CD14-positive monocyte (primary cell): Measurements from ENCODE around the gene FOXP4. TPM values are rescaled to one million over a fixed set of nuclear protein-coding genes. Genes with fewer than 3 reads are reported as not detected.

Experiments used
- DNase-seq, 3 donors: peaks; one replicate each; pipeline ENCODE4 v3.0.0-alpha.2; 2011 to 2022
- H2AFZ ChIP-seq: 2 replicates; pipeline ENCODE4 v1.6.0; 2012; ENCODE audit warnings: mild to moderate bottlenecking, low read depth, low read length, inconsistent platforms; ENCODE audit not compliant: insufficient read depth, poor library complexity, severe bottlenecking
- H3K27ac ChIP-seq, 2 donors: 1 replicate in 1 of 2; 2 replicates in 1 of 2; pipeline ENCODE4 v1.5.1; 2012 to 2013; ENCODE audit warnings: low read length in 2 of 2, control low read depth in 1 of 2, inconsistent platforms in 1 of 2, low read depth in 1 of 2, mild to moderate bottlenecking in 1 of 2
- H3K27me3 ChIP-seq, 2 donors: one replicate each; pipeline versions ENCODE4 v1.6.0 to v1.6.1; 2011 to 2013; ENCODE audit warnings: low read length in 2 of 2; ENCODE audit not compliant: control insufficient read depth in 2 of 2, insufficient read depth in 2 of 2
- H3K36me3 ChIP-seq, 2 donors: replicated peaks in 1 of 2; 1 replicate in 1 of 2; 2 replicates in 1 of 2; pipeline versions ENCODE4 v1.5.1 to v1.6.1; 2012 to 2013; ENCODE audit warnings: low read length in 2 of 2, control low read depth in 1 of 2, inconsistent platforms in 1 of 2, mild to moderate bottlenecking in 1 of 2; ENCODE audit not compliant: insufficient read depth in 2 of 2, control insufficient read depth in 1 of 2
- H3K4me1 ChIP-seq, 2 donors: 1 replicate in 1 of 2; 2 replicates in 1 of 2; pipeline versions ENCODE4 v1.5.1 to v1.6.1; 2012 to 2013; ENCODE audit warnings: low read length in 2 of 2, control low read depth in 1 of 2, inconsistent platforms in 1 of 2, mild to moderate bottlenecking in 1 of 2, moderate library complexity in 1 of 2; ENCODE audit not compliant: insufficient read depth in 2 of 2, control insufficient read depth in 1 of 2
- H3K4me2 ChIP-seq: replicated peaks from 2 replicates; pipeline ENCODE3; 2012; ENCODE audit warnings: low read length, moderate library complexity, mild to moderate bottlenecking; ENCODE audit not compliant: poor library complexity, severe bottlenecking; ENCODE audit errors: extremely low read depth
- H3K4me3 ChIP-seq, 3 experiments: fragments of 200-600 bp in 1 of 3; sonication (generic) in 1 of 3; replicated peaks in 1 of 3; 1 replicate in 2 of 3; 2 replicates in 1 of 3; pipeline ENCODE4 v1.5.1; 2011 to 2013; ENCODE audit warnings: low read length in 3 of 3, mild to moderate bottlenecking in 3 of 3, control low read depth in 2 of 3, low read depth in 2 of 3, inconsistent platforms in 1 of 3, moderate library complexity in 1 of 3
- H3K79me2 ChIP-seq: 2 replicates; pipeline ENCODE4 v1.6.0; 2012; ENCODE audit warnings: mild to moderate bottlenecking, control low read depth, inconsistent platforms, low read length, moderate library complexity; ENCODE audit not compliant: insufficient read depth
- H3K9ac ChIP-seq: 2 replicates; pipeline ENCODE4 v1.6.0; 2017; ENCODE audit warnings: low read length, mild to moderate bottlenecking; ENCODE audit not compliant: insufficient read depth, poor library complexity, severe bottlenecking
- H3K9me3 ChIP-seq, 2 donors: replicated peaks in 1 of 2; 1 replicate in 1 of 2; 2 replicates in 1 of 2; pipeline versions ENCODE4 v1.5.1 to v1.6.1; 2012 to 2013; ENCODE audit warnings: low read length in 2 of 2, control low read depth in 1 of 2; ENCODE audit not compliant: control insufficient read depth in 1 of 2, insufficient read depth in 1 of 2
- H4K20me1 ChIP-seq: 2 replicates; pipeline ENCODE4 v1.6.0; 2012; ENCODE audit warnings: mild to moderate bottlenecking, low read length, control low read depth, moderate library complexity; ENCODE audit not compliant: insufficient read depth
- H3K27ac Mint-ChIP-seq, 7 donors: one replicate each; pipeline ENCODE4 v1.8.0; 2020; ENCODE audit warnings: mild to moderate bottlenecking in 7 of 7, mixed read lengths in 7 of 7, moderate library complexity in 6 of 7, inconsistent platforms in 2 of 7
- H3K27me3 Mint-ChIP-seq, 3 donors: one replicate each; pipeline ENCODE4 v1.8.0; 2021 to 2022; ENCODE audit warnings: low read depth in 3 of 3, mild to moderate bottlenecking in 3 of 3, mixed read lengths in 3 of 3, moderate library complexity in 3 of 3, inconsistent platforms in 1 of 3
- H3K36me3 Mint-ChIP-seq, 2 donors: one replicate each; pipeline ENCODE4 v1.8.0; 2020; ENCODE audit warnings: mixed read lengths in 2 of 2, inconsistent platforms in 1 of 2, mild to moderate bottlenecking in 1 of 2
- H3K4me1 Mint-ChIP-seq: one replicate; pipeline ENCODE4 v1.8.0; 2020; ENCODE audit warnings: mild to moderate bottlenecking, mixed read lengths
- H3K4me3 Mint-ChIP-seq, 2 donors: one replicate each; pipeline ENCODE4 v1.8.0; 2020; ENCODE audit warnings: mild to moderate bottlenecking in 2 of 2, mixed read lengths in 2 of 2, moderate library complexity in 1 of 2
- H3K9me3 Mint-ChIP-seq, 7 donors: one replicate each; pipeline ENCODE4 v1.8.0; 2020 to 2022; ENCODE audit warnings: mixed read lengths in 7 of 7, mild to moderate bottlenecking in 6 of 7, moderate library complexity in 6 of 7, inconsistent platforms in 2 of 7
- WGBS: methylation state at CpG from one replicate; pipeline ENCODE4 v1.1.5; 2013; ENCODE audit warnings: missing lambda C conversion rate; ENCODE audit not compliant: insufficient coverage; 5-methylcytosine and 5-hydroxymethylcytosine counted together
- intact Hi-C, 2 donors: fragments of 100-400 bp; cut with micrococcal nuclease; formaldehyde crosslinking; loops; one replicate each; pipeline versions ENCODE4 v1.15.0 to v1.15.1; 2023
- polyA plus RNA-seq, 3 donors: library from polyadenylated mRNA; depleted of rRNA in 1 of 3; unstranded in 2 of 3; stranded (reverse) in 1 of 3; fragments of 300-500 nt in 2 of 3; fragments of >200 nt in 1 of 3; fragmentation: Illumina TruSeq in 2 of 3; gene quantifications; 1 replicate in 2 of 3; 2 replicates in 1 of 3; pipeline ENCODE4 v1.2.3, GENCODE V29; 2012 to 2021
- TF ChIP-seq, protein P1 (sequence below): fragments of 200-600 bp; IDR thresholded peaks from one replicate; pipeline ENCODE4 v1.8.0; 2022; ENCODE audit warnings: antibody characterized with exemption, mild to moderate bottlenecking

The FOXP4 gene
- polyA plus RNA-seq, 3 donors: 0.62 to 7.6 (median 0.65) TPM

DNA sequence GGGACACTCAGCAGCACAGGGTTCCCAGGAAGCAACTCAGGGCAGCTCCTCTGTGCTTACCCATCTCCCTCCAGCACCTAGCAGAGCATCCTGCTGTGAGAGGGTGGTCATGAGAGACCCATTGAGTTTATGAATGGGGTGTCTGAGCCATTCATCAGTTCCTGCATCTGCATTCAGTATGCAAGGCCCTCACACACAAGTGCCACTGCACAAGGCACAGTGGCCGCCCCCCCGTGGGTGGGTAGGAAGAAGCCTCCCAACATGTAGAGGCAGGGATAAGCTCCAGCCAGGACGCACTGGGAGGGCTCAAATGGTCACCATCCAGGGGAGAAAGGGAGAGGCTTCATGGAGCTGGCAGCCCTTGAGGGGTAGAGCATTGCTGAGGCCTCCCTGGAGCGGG lies 43.0 kb downstream of the FOXP4 start:
- Mint-ChIP-seq H3K27me3 (no peaks in the 10 kb centered on the region), H3K27ac (no peak overlapping the region), H3K4me1 (no peaks in the 10 kb centered on the region), H3K36me3 (peaks cover 46 to 56% of the 10 kb centered on the region in 2 donors), H3K9me3 (no peaks in the 10 kb centered on the region), H3K4me3 (no peak overlapping the region)
- H3K79me2 ChIP-seq: no peaks in the 10 kb centered on the region
- 100% methylated on average over 2 of the region's 4 CpGs for WGBS
- no peak overlapping the region for H3K4me2 ChIP-seq
- H3K4me1 ChIP-seq: no peaks in the 10 kb centered on the region
- H3K27ac ChIP-seq: no peak overlapping the region
- H3K9me3 ChIP-seq: no peaks in the 10 kb centered on the region
- intact Hi-C loops: no loop called here
- no peak for DNase-seq
- H3K36me3 ChIP-seq: peaks cover 28 to 52% of the 10 kb centered on the region in 2 donors
- H4K20me1 ChIP-seq: peaks cover 5% of the 10 kb centered on the region
- no peak overlapping the region for H3K4me3 ChIP-seq
- no peak overlapping the region for H2AFZ ChIP-seq
- no peaks in the 10 kb centered on the region for H3K27me3 ChIP-seq
- TF ChIP-seq, protein P1, sequence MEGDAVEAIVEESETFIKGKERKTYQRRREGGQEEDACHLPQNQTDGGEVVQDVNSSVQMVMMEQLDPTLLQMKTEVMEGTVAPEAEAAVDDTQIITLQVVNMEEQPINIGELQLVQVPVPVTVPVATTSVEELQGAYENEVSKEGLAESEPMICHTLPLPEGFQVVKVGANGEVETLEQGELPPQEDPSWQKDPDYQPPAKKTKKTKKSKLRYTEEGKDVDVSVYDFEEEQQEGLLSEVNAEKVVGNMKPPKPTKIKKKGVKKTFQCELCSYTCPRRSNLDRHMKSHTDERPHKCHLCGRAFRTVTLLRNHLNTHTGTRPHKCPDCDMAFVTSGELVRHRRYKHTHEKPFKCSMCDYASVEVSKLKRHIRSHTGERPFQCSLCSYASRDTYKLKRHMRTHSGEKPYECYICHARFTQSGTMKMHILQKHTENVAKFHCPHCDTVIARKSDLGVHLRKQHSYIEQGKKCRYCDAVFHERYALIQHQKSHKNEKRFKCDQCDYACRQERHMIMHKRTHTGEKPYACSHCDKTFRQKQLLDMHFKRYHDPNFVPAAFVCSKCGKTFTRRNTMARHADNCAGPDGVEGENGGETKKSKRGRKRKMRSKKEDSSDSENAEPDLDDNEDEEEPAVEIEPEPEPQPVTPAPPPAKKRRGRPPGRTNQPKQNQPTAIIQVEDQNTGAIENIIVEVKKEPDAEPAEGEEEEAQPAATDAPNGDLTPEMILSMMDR: no peak
- H3K9ac ChIP-seq: no peak overlapping the region

DNA sequence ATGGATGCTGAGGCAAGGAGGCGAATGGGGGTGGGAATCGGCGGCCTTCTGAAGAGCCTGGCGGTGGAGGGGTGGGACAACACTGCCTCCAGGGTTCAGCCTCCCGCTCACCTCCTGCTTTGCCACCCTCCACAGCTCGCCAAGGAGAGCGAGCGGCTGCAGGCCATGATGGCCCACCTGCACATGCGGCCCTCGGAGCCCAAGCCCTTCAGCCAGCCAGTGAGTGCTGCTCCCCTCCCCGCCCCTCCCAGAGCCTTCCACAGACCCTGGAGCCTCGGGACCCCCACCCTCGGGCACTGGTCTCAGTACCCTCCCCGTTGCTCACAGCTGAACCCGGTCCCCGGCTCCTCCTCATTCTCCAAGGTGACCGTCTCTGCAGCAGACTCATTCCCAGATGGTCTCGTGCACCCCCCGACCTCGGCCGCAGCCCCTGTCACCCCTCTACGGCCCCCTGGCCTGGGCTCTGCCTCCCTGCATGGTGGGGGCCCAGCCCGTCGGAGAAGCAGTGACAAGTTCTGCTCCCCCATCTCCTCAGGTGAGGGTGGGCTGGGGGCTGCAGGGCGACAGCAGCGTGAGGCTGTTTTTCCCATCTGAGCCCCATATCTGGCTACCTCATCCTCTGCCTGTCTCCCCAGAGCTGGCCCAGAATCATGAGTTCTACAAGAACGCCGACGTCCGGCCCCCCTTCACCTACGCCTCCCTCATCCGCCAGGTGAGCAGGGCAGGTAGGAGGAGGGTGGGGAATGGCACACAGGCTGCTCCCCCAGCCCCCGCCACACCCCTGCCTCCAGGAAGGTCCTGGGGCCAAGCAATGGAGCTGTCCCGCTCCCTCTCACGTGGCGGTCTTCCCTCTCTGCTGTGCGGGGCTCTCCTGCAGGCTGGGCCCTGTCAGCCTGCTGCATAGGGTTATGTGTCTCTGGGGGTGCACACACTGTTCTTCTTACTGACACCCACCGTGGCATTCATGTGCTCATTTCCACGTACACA lies 43.7 kb downstream of the FOXP4 start:
- Histone ChIP-seq H4K20me1 (peaks cover 5% of the 10 kb centered on the region), H3K9me3 (no peaks in the 10 kb centered on the region), H3K79me2 (no peaks in the 10 kb centered on the region), H3K36me3 (peaks cover 24 to 52% of the 10 kb centered on the region in 2 donors), H3K27me3 (no peaks in the 10 kb centered on the region), H3K4me1 (no peaks in the 10 kb centered on the region), H3K9ac (no peak overlapping the region), H2AFZ (no peak overlapping the region), H3K4me3 (no peak overlapping the region), H3K4me2 (no peak overlapping the region), H3K27ac (no peak overlapping the region)
- TF ChIP-seq, protein P1: no peak
- Mint-ChIP-seq H3K4me1 (no peaks in the 10 kb centered on the region), H3K27me3 (no peaks in the 10 kb centered on the region), H3K9me3 (no peaks in the 10 kb centered on the region), H3K4me3 (no peak overlapping the region), H3K27ac (no peak overlapping the region), H3K36me3 (peaks cover 48 to 56% of the 10 kb centered on the region in 2 donors)
- no peak for DNase-seq
- WGBS: 96% methylated on average over 20 of the region's 39 CpGs
- intact Hi-C loops: loop anchor here in 1 of 2 donors (5.0 kb wide), 1 partner anchor 223 kb away; no protein-coding TSS in a partner anchor
